H9 (cell line): Measurements from ENCODE around the gene RAPGEF3. TPM values are rescaled to one million over a fixed set of nuclear protein-coding genes. Genes with fewer than 3 reads are reported as not detected.

ENCODE experiments used
- DNase-seq: peaks from one replicate; pipeline ENCODE4 v3.0.0-alpha.2; 2017
- H2AFZ ChIP-seq: one replicate; pipeline ENCODE4 v1.6.1; 2013; ENCODE audit warnings: mild to moderate bottlenecking, low read length, control low read depth, moderate library complexity
- H2AK5ac ChIP-seq: 2 replicates; pipeline ENCODE4 v1.6.1; 2013; ENCODE audit warnings: low read length, control low read depth, mixed read lengths; ENCODE audit not compliant: insufficient read length
- H2BK120ac ChIP-seq: one replicate; pipeline ENCODE4 v1.6.1; 2013; ENCODE audit warnings: low read depth, mild to moderate bottlenecking, low read length, control low read depth, inconsistent platforms; ENCODE audit not compliant: poor library complexity, severe bottlenecking
- H2BK12ac ChIP-seq: 2 replicates; pipeline ENCODE4 v1.6.1; 2013; ENCODE audit warnings: low read length, control low read depth, mixed read lengths, low read depth; ENCODE audit not compliant: insufficient read length
- H2BK15ac ChIP-seq: 2 replicates; pipeline ENCODE4 v1.6.1; 2013; ENCODE audit warnings: low read depth, low read length, control low read depth
- H2BK20ac ChIP-seq: one replicate; pipeline ENCODE4 v1.6.1; 2013; ENCODE audit warnings: low read depth, mild to moderate bottlenecking, low read length, control low read depth, inconsistent platforms; ENCODE audit not compliant: poor library complexity, severe bottlenecking
- H2BK5ac ChIP-seq: 2 replicates; pipeline ENCODE4 v1.6.1; 2013; ENCODE audit warnings: low read length, control low read depth, mixed read lengths; ENCODE audit not compliant: insufficient read length
- H3K14ac ChIP-seq: 2 replicates; pipeline ENCODE4 v1.6.1; 2013; ENCODE audit warnings: low read length, control low read depth; ENCODE audit not compliant: insufficient read depth
- H3K18ac ChIP-seq: 2 replicates; pipeline ENCODE4 v1.6.1; 2013; ENCODE audit warnings: low read depth, mild to moderate bottlenecking, mixed read lengths, low read length, control low read depth; ENCODE audit not compliant: insufficient read length
- H3K23ac ChIP-seq: 2 replicates; pipeline ENCODE4 v1.6.1; 2013; ENCODE audit warnings: low read length, control low read depth, mixed read lengths, low read depth; ENCODE audit not compliant: insufficient read length
- H3K23me2 ChIP-seq: 2 replicates; pipeline ENCODE4 v1.6.1; 2013; ENCODE audit warnings: low read depth, mild to moderate bottlenecking, mixed read lengths, low read length, control low read depth; ENCODE audit not compliant: insufficient read length, poor library complexity, severe bottlenecking
- H3K27ac ChIP-seq: 2 replicates; pipeline ENCODE4 v1.5.1; 2013; ENCODE audit warnings: low read length, control low read depth, mixed read lengths, low read depth; ENCODE audit not compliant: insufficient read length
- H3K27me3 ChIP-seq: 2 replicates; pipeline ENCODE4 v1.6.1; 2013; ENCODE audit warnings: low read length, control low read depth, inconsistent platforms; ENCODE audit not compliant: insufficient read depth
- H3K4ac ChIP-seq: 2 replicates; pipeline ENCODE4 v1.6.1; 2013; ENCODE audit warnings: low read depth, mild to moderate bottlenecking, control low read depth, inconsistent platforms, low read length, moderate library complexity
- H3K4me1 ChIP-seq: 2 replicates; pipeline ENCODE4 v1.6.1; 2013; ENCODE audit warnings: low read length, control low read depth, inconsistent platforms; ENCODE audit not compliant: insufficient read depth
- H3K4me2 ChIP-seq: 2 replicates; pipeline ENCODE4 v1.6.1; 2013; ENCODE audit warnings: low read length, control low read depth, mixed read lengths; ENCODE audit not compliant: insufficient read length, insufficient read depth
- H3K56ac ChIP-seq: 2 replicates; pipeline ENCODE4 v1.6.1; 2013; ENCODE audit warnings: low read depth, mild to moderate bottlenecking, mixed read lengths, low read length, control low read depth; ENCODE audit not compliant: insufficient read length
- H3K79me1 ChIP-seq: 2 replicates; pipeline ENCODE4 v1.6.1; 2013; ENCODE audit warnings: low read depth, mild to moderate bottlenecking, moderate library complexity, low read length, control low read depth, inconsistent platforms; ENCODE audit not compliant: insufficient read depth, poor library complexity, severe bottlenecking
- H3K79me2 ChIP-seq: 2 replicates; pipeline ENCODE4 v1.6.1; 2013; ENCODE audit warnings: low read length, control low read depth, inconsistent platforms; ENCODE audit not compliant: insufficient read depth
- H3K9ac ChIP-seq: 2 replicates; pipeline ENCODE4 v1.6.1; 2013; ENCODE audit warnings: low read length, control low read depth, mixed read lengths; ENCODE audit not compliant: insufficient read length; ENCODE audit errors: extremely low read depth
- H3K9me3 ChIP-seq: one replicate; pipeline ENCODE4 v1.6.1; 2013; ENCODE audit warnings: low read depth, low read length, inconsistent platforms; ENCODE audit not compliant: control insufficient read depth
- H3T11ph ChIP-seq: one replicate; pipeline ENCODE4 v1.6.1; 2013; ENCODE audit warnings: mild to moderate bottlenecking, low read length, control low read depth, inconsistent platforms
- H4K20me1 ChIP-seq: one replicate; pipeline ENCODE4 v1.6.1; 2013; ENCODE audit not compliant: control insufficient read depth, insufficient read length, insufficient read depth
- H4K5ac ChIP-seq: 2 replicates; pipeline ENCODE4 v1.6.1; 2013; ENCODE audit warnings: low read depth, mild to moderate bottlenecking, mixed read lengths, low read length, control low read depth; ENCODE audit not compliant: insufficient read length
- H4K8ac ChIP-seq: replicated peaks from 2 replicates; pipeline ENCODE4 v1.6.1; 2013; ENCODE audit warnings: low read length, control low read depth, mixed read lengths, low read depth; ENCODE audit not compliant: insufficient read length
- H4K91ac ChIP-seq: 2 replicates; pipeline ENCODE4 v1.6.1; 2013; ENCODE audit warnings: low read depth, mild to moderate bottlenecking, moderate library complexity, mixed read lengths, low read length, control low read depth; ENCODE audit not compliant: insufficient read length
- H3K27ac Mint-ChIP-seq, 3 experiments: 2 replicates in 2 of 3; 3 replicates in 1 of 3; pipeline ENCODE4 v1.8.0; 2020 to 2021; ENCODE audit warnings: mixed read lengths in 3 of 3, mild to moderate bottlenecking in 1 of 3, moderate library complexity in 1 of 3
- H3K27me3 Mint-ChIP-seq: 2 replicates; pipeline ENCODE4 v1.8.0; 2021; ENCODE audit warnings: low read depth, mild to moderate bottlenecking, moderate library complexity, mixed read lengths
- H3K36me3 Mint-ChIP-seq, 3 experiments: 2 replicates in 2 of 3; 3 replicates in 1 of 3; pipeline ENCODE4 v1.8.0; 2020 to 2021; ENCODE audit warnings: low read depth in 3 of 3, mixed read lengths in 3 of 3; ENCODE audit not compliant: insufficient read depth in 1 of 3
- H3K4me1 Mint-ChIP-seq, 2 experiments: 2 replicates each; pipeline ENCODE4 v1.8.0; 2020; ENCODE audit warnings: mixed read lengths in 2 of 2
- H3K4me3 Mint-ChIP-seq, 2 experiments: 2 replicates in 1 of 2; 3 replicates in 1 of 2; pipeline ENCODE4 v1.8.0; 2020 to 2021; ENCODE audit warnings: mild to moderate bottlenecking in 2 of 2, mixed read lengths in 2 of 2, moderate library complexity in 1 of 2
- H3K9me3 Mint-ChIP-seq, 2 experiments: 2 replicates in 1 of 2; 3 replicates in 1 of 2; pipeline ENCODE4 v1.8.0; 2020; ENCODE audit warnings: mild to moderate bottlenecking in 2 of 2, mixed read lengths in 2 of 2, moderate library complexity in 1 of 2
- CTCF ChIP-seq: fragments of 200-600 bp; sonication (generic); conservative IDR thresholded peaks from 3 replicates; pipeline ENCODE4 v1.8.0; 2021; ENCODE audit warnings: antibody characterized with exemption, mild to moderate bottlenecking
- WGBS: extraction: QIAGEN DNeasy Blood & Tissue Kit; methylation state at CpG from one replicate; pipeline ENCODE4 v1.1.7; 2013; ENCODE audit warnings: missing lambda C conversion rate, low lambda C conversion rate, mixed read lengths; ENCODE audit not compliant: insufficient read length; ENCODE audit errors: extremely low coverage; 5-methylcytosine and 5-hydroxymethylcytosine counted together
- total RNA-seq: library from RNA; stranded (reverse); gene quantifications from 2 replicates; pipeline ENCODE4 v1.2.1, GENCODE V29; 2021

Gene RAPGEF3
- total RNA-seq, 1 experiment from 2014 or later: 7.4 TPM

GRCh38 chr12:47736877-47737676 lies 21.6 kb downstream of the RAPGEF3 start:
- Histone ChIP-seq H2BK20ac (no peak overlapping the region), H2AK5ac (no peak overlapping the region), H3K9me3 (no peaks in the 10 kb centered on the region), H4K91ac (no peak overlapping the region), H2BK12ac (no peak overlapping the region), H4K8ac (no peak overlapping the region), H2AFZ (no peak overlapping the region), H3T11ph (no peak overlapping the region), H3K79me2 (no peaks in the 10 kb centered on the region), H4K5ac (no peak overlapping the region), H3K9ac (no peak overlapping the region), H4K20me1 (no peaks in the 10 kb centered on the region), H2BK15ac (no peak overlapping the region), H3K18ac (no peak overlapping the region), H2BK5ac (no peak overlapping the region), H3K27me3 (no peaks in the 10 kb centered on the region), H3K4me2 (no peak overlapping the region), H3K79me1 (no peaks in the 10 kb centered on the region), H3K23me2 (no peaks in the 10 kb centered on the region), H3K56ac (no peak overlapping the region), H2BK120ac (no peak overlapping the region), H3K23ac (no peak overlapping the region), H3K14ac (no peak overlapping the region; the same call in 1 of the 2 replicates), H3K4ac (no peak overlapping the region), H3K27ac (no peak overlapping the region), H3K4me1 (peaks cover 3% of the 10 kb centered on the region; the same call in 1 of the 2 replicates)
- Mint-ChIP-seq H3K4me1 (peaks cover 21 to 37% of the 10 kb centered on the region in 2 experiments), H3K36me3 (no peaks in the 10 kb centered on the region; a peak in 1 of 7 replicates), H3K27ac (no peak overlapping the region), H3K4me3 (no peak overlapping the region; a peak in 1 of 5 replicates), H3K27me3 (peaks cover 5% of the 10 kb centered on the region), H3K9me3 (no peaks in the 10 kb centered on the region)
- TF ChIP-seq CTCF: no peak
- WGBS: no CpG with 5 or more reads among the region's 19 CpGs
- DNase-seq: peak; percentile 36
